Neural progenitor cell (in vitro differentiated cells): ENCODE results near the gene MPP1.

Experiments used
- CTCF ChIP-seq: fragments of 200-600 bp; sonication (generic); IDR thresholded peaks from 2 replicates; pipeline ENCODE4 v1.5.1; 2017; ENCODE audit warnings: antibody characterized with exemption, mild to moderate bottlenecking
- EZH2 ChIP-seq: fragments of 200-600 bp; sonication (generic); IDR thresholded peaks from 2 replicates; pipeline ENCODE4 v1.6.1; 2017; ENCODE audit warnings: antibody characterized with exemption, mild to moderate bottlenecking, moderate library complexity
- EZH2phosphoT487 ChIP-seq: fragments of 200-600 bp; sonication (generic); IDR thresholded peaks from 2 replicates; pipeline ENCODE4 v1.6.1; 2017; ENCODE audit warnings: antibody characterized with exemption

DNA sequence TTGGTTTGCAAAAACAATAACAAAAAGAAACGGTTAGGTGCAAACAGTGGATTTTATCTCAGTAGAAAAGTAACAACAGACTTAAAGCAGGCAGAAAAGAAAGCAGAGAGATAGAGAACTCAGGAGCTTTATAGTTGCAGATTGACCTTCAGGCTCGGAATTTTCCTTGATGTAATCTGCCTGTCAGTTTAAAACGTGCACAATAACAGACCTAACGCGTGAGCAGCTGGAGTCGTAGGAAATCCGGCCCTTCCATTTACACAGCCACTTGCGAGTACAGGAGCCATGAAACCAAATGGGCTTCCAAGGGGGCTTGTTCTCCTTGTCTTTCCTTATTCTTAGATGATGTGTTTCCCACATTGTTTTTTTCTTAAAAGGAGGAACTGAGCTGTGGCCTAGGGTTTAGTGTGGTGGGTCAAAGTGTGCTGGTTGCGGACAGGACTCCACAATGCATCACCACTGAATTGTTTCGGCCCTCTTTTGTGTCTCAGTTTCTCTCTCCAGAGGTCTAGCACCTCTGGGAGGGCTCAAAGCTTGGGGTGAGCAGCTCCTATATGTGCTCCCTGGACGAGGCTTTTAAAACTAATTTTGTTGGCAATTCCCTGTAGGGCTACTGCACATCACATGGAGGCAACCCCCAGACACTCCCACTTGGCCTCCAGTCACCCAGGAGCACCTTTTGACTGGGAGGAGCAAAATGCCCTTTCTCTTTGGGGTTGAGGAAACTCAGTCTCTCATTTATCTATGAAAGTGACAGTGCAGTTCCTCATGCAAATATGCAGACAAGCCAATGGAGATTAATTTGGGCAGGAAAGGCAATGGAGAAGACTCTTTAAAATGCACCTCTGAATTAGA is 13.9 kb upstream of the MPP1 start:
- TF ChIP-seq CTCF (no peak), EZH2phosphoT487 (no peak), EZH2 (no peak)
